Endodermal cell (in vitro differentiated cells): ENCODE results near the gene TPD52L2. TPM values are rescaled to one million over a fixed set of nuclear protein-coding genes. Genes with fewer than 3 reads are reported as not detected.

Experiments used
- DNase-seq: peaks from one replicate; pipeline ENCODE4 v3.0.0-alpha.2; 2017
- H3K27ac ChIP-seq: 2 replicates; pipeline ENCODE4 v1.5.1; 2013; ENCODE audit warnings: mild to moderate bottlenecking, low read depth, low read length, moderate library complexity
- H3K27me3 ChIP-seq: 2 replicates; pipeline ENCODE4 v1.6.1; 2013; ENCODE audit warnings: mild to moderate bottlenecking, low read length, moderate library complexity; ENCODE audit not compliant: insufficient read depth, control insufficient read depth, poor library complexity, severe bottlenecking
- H3K36me3 ChIP-seq: 2 replicates; pipeline ENCODE4 v1.7.0; 2013; ENCODE audit warnings: mild to moderate bottlenecking, low read length, moderate library complexity; ENCODE audit not compliant: control insufficient read depth, insufficient read depth
- H3K4me1 ChIP-seq: one replicate; pipeline ENCODE4 v1.7.0; 2013; ENCODE audit warnings: low read length; ENCODE audit not compliant: control insufficient read depth, insufficient read depth
- H3K4me3 ChIP-seq: 2 replicates; pipeline ENCODE4 v1.5.1; 2013; ENCODE audit warnings: mild to moderate bottlenecking, low read length, moderate library complexity
- H3K9ac ChIP-seq: 2 replicates; pipeline ENCODE4 v1.6.1; 2013; ENCODE audit warnings: mild to moderate bottlenecking, low read length, moderate library complexity; ENCODE audit not compliant: poor library complexity, severe bottlenecking; ENCODE audit errors: extremely low read depth
- H3K9me3 ChIP-seq: 2 replicates; pipeline ENCODE4 v1.6.1; 2013; ENCODE audit warnings: mild to moderate bottlenecking, low read length, moderate library complexity; ENCODE audit not compliant: control insufficient read depth
- H3K27ac Mint-ChIP-seq: 2 replicates; pipeline ENCODE4 v1.8.0; 2020; ENCODE audit warnings: mixed read lengths
- H3K27me3 Mint-ChIP-seq: 2 replicates; pipeline ENCODE4 v1.8.0; 2021; ENCODE audit warnings: mild to moderate bottlenecking, mixed read lengths; ENCODE audit not compliant: insufficient read depth
- H3K36me3 Mint-ChIP-seq: 2 replicates; pipeline ENCODE4 v1.8.0; 2020; ENCODE audit warnings: low read depth, mixed read lengths
- H3K4me1 Mint-ChIP-seq: 2 replicates; pipeline ENCODE4 v1.8.0; 2020; ENCODE audit warnings: mixed read lengths
- H3K4me3 Mint-ChIP-seq: 2 replicates; pipeline ENCODE4 v1.8.0; 2020; ENCODE audit warnings: mild to moderate bottlenecking, moderate library complexity, mixed read lengths
- H3K9me3 Mint-ChIP-seq: 2 replicates; pipeline ENCODE4 v1.8.0; 2020; ENCODE audit warnings: mild to moderate bottlenecking, mixed read lengths
- CTCF ChIP-seq: fragments of 200-600 bp; sonication (generic); conservative IDR thresholded peaks from 2 replicates; pipeline ENCODE4 v1.5.0; 2021; ENCODE audit warnings: antibody characterized with exemption, mild to moderate bottlenecking
- WGBS, 2 experiments: methylation state at CpG; one replicate each; pipeline versions ENCODE4 v1.1.5 to v1.1.7; 2013; ENCODE audit warnings: missing lambda C conversion rate in 2 of 2, mixed read lengths in 1 of 2; ENCODE audit not compliant: insufficient coverage in 1 of 2, insufficient read length in 1 of 2; 5-methylcytosine and 5-hydroxymethylcytosine counted together
- total RNA-seq, 2 donors: library from RNA; stranded (reverse); fragmentation: NEBNext Ultra II Directional in 1 of 2; extraction: Animal tissue kit (Norgen Biotek cat#: 25700) in 1 of 2; gene quantifications; 2 replicates in 1 of 2; 3 replicates in 1 of 2; pipeline ENCODE4 v1.2.1, GENCODE V29; 2021

Gene TPD52L2
- total RNA-seq, 2 donors from 2014 or later, result 68.3 to 85.2 TPM

GRCh38 chr20:63846128-63846771, 18.8 kb upstream of the TPD52L2 start:
- 21 to 26% methylated on average over 6 to 24 of the region's 24 CpGs for WGBS, 2 experiments
- Mint-ChIP-seq H3K4me1 (peaks cover 2% of the 10 kb centered on the region), H3K27me3 (peaks cover 7% of the 10 kb centered on the region), H3K4me3 (peak overlapping the region; percentile 50), H3K27ac (peak overlapping the region; percentile 64), H3K36me3 (no peaks in the 10 kb centered on the region), H3K9me3 (no peaks in the 10 kb centered on the region)
- H3K27me3 ChIP-seq, result no peaks in the 10 kb centered on the region
- H3K4me1 ChIP-seq, result peaks cover 6% of the 10 kb centered on the region
- no peak overlapping the region for H3K9ac ChIP-seq
- peak; percentile 91 for DNase-seq
- H3K4me3 ChIP-seq, result peak overlapping the region; percentile 29
- H3K9me3 ChIP-seq, result no peaks in the 10 kb centered on the region
- H3K27ac ChIP-seq, result peak overlapping the region; percentile 15
- TF ChIP-seq CTCF, result no peak
- H3K36me3 ChIP-seq, result no peaks in the 10 kb centered on the region

- Mint-ChIP-seq H3K9me3 (no peaks in the 10 kb centered on the region), H3K36me3 (no peaks in the 10 kb centered on the region), H3K27me3 (peaks cover 7% of the 10 kb centered on the region), H3K4me1 (peaks cover 2% of the 10 kb centered on the region), H3K4me3 (no peak overlapping the region), H3K27ac (no peak overlapping the region)
- Histone ChIP-seq H3K36me3 (no peaks in the 10 kb centered on the region), H3K9me3 (no peaks in the 10 kb centered on the region), H3K4me3 (no peak overlapping the region), H3K4me1 (peaks cover 6% of the 10 kb centered on the region), H3K27ac (no peak overlapping the region), H3K9ac (no peak overlapping the region), H3K27me3 (no peaks in the 10 kb centered on the region)
- no peak for DNase-seq
- 68% methylated on average over 3 of the region's 3 CpGs; no CpG with 5 or more reads in 1 of the 2 experiments for WGBS, 2 experiments
- no peak for TF ChIP-seq CTCF
These were observed 18.2 kb upstream of the TPD52L2 start for GRCh38 chr20:63846888-63847236.

- Mint-ChIP-seq H3K4me3 (no peak overlapping the region), H3K27ac (no peak overlapping the region), H3K4me1 (peaks cover 2% of the 10 kb centered on the region), H3K9me3 (no peaks in the 10 kb centered on the region), H3K36me3 (no peaks in the 10 kb centered on the region), H3K27me3 (peaks cover 7% of the 10 kb centered on the region)
- Histone ChIP-seq H3K9me3 (no peaks in the 10 kb centered on the region), H3K4me1 (peaks cover 6% of the 10 kb centered on the region), H3K4me3 (no peak overlapping the region), H3K9ac (no peak overlapping the region), H3K27me3 (no peaks in the 10 kb centered on the region), H3K36me3 (no peaks in the 10 kb centered on the region), H3K27ac (peak overlapping the region; percentile 41)
- 58 to 59% methylated on average over 2 to 12 of the region's 16 CpGs for WGBS, 2 experiments
- no peak for TF ChIP-seq CTCF
- peak; percentile 87 for DNase-seq
These were observed 17.6 kb upstream of the TPD52L2 start for GRCh38 chr20:63847237-63848002.
